Measurements from ENCODE around the gene TJP2. TPM values are rescaled to one million over a fixed set of nuclear protein-coding genes. Genes with fewer than 3 reads are reported as not detected.

The TJP2 gene
- polyA plus RNA-seq, 1 donor from 2014 or later: 3.1 TPM

DNA sequence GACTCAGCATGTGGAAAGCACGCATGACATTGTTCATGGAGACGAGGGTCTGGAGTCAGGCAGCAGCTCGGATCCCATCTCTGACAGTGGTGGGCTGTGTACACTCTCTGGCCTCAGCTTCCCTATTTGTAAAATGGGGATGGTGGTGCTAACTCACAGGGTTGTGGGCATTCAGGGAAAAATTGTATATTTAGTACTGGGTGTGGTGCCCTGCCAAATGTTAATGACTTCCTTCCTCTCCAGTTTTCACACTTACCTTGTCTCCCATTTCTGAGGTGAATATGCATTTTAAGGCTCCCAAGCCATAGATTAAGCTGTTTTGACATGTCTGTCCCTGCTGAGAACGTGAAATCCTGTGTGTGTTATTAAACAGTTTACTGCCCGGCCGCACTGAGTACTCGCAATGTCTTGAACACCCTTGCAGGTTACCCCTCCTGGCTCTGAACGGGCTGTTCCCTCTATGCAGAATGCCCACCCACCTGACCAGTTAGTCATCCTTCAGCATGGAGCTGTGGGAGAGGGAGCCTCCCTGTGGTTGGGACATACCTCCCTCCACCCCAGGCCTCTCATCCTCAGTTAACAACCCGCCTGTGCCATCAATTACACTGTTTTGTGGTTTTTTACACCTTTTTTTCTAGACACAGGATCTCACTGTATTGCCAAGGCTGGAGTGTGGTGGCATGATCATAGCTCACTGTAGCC lies 25.8 kb downstream of the TJP2 start:
- Histone ChIP-seq H3K4me2 (ENCODE audit: low read length) (no peak overlapping the region), H3K79me2 (replicated peaks; ENCODE audit: insufficient read depth, low read length) (no peaks in the 10 kb centered on the region), H3K27me3 (ENCODE audit: insufficient read depth, low read depth, low read length) (no peaks in the 10 kb centered on the region), H3K9me2 (ENCODE audit: insufficient read depth, low read length) (no peaks in the 10 kb centered on the region), H3K27ac (ENCODE audit: low read length) (no peak overlapping the region), H3K9ac (ENCODE audit: low read length) (no peak overlapping the region), H3K36me3 (ENCODE audit: insufficient read depth, low read length) (no peaks in the 10 kb centered on the region), H3K4me3 (ENCODE audit: low read length) (no peak overlapping the region), H3F3A (ENCODE audit: insufficient read depth, low read length, poor library complexity, severe bottlenecking) (no peaks in the 10 kb centered on the region), H3K9me3 (ENCODE audit: low read length) (no peaks in the 10 kb centered on the region), H4K20me1 (ENCODE audit: insufficient read depth) (no peaks in the 10 kb centered on the region), H2AFZ (ENCODE audit: low read depth, low read length) (no peak overlapping the region)
- no peak for TF ChIP-seq MXI1 (conservative IDR thresholded peaks at IDR 0.05; ENCODE audit: poor library complexity, severe bottlenecking)
- TF ChIP-seq EP300 (conservative IDR thresholded peaks at IDR 0.05; ENCODE audit: poor library complexity, severe bottlenecking): no peak
- no peak for TF ChIP-seq SMC3 (conservative IDR thresholded peaks at IDR 0.05; ENCODE audit: poor library complexity)
- TF ChIP-seq, protein P1, sequence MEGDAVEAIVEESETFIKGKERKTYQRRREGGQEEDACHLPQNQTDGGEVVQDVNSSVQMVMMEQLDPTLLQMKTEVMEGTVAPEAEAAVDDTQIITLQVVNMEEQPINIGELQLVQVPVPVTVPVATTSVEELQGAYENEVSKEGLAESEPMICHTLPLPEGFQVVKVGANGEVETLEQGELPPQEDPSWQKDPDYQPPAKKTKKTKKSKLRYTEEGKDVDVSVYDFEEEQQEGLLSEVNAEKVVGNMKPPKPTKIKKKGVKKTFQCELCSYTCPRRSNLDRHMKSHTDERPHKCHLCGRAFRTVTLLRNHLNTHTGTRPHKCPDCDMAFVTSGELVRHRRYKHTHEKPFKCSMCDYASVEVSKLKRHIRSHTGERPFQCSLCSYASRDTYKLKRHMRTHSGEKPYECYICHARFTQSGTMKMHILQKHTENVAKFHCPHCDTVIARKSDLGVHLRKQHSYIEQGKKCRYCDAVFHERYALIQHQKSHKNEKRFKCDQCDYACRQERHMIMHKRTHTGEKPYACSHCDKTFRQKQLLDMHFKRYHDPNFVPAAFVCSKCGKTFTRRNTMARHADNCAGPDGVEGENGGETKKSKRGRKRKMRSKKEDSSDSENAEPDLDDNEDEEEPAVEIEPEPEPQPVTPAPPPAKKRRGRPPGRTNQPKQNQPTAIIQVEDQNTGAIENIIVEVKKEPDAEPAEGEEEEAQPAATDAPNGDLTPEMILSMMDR (IDR thresholded peaks at IDR 0.05; ENCODE audit: poor library complexity, severe bottlenecking): no peak
- TF ChIP-seq POLR2AphosphoS5 (IDR thresholded peaks at IDR 0.05): no peak
- no peak for TF ChIP-seq RAD21 (conservative IDR thresholded peaks at IDR 0.05)
- no peak for TF ChIP-seq REST (IDR thresholded peaks at IDR 0.05; ENCODE audit: borderline replicate concordance)
- no peak for TF ChIP-seq EZH2 (IDR thresholded peaks at IDR 0.05; ENCODE audit: borderline replicate concordance, insufficient read depth, low read length, poor library complexity, severe bottlenecking)
- TF ChIP-seq TAF1 (IDR thresholded peaks at IDR 0.05; ENCODE audit: low read depth): no peak

DNA sequence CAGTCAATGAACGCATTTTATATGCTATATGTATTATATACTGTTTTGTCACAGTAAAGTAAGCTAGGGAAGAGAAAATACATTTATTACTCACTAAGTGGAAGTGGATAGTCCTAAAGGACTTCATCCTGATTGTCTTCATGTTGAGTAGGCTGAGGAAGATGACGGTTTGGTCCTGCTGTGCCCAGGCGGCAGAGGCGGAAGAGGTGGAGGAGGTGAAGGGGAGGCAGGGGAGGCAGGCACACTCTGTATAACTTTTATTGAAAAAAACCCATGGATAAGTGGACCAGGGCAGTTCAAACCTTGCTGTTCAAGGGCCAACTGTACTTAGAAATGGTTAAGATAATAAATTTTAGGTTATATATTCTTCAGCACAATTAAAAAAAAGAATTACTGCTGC lies 28.5 kb downstream of the TJP2 start:
- H3K9ac ChIP-seq (ENCODE audit: low read length): no peak overlapping the region
- no peaks in the 10 kb centered on the region for H3K79me2 ChIP-seq (replicated peaks; ENCODE audit: insufficient read depth, low read length)
- H3K36me3 ChIP-seq (ENCODE audit: insufficient read depth, low read length): no peaks in the 10 kb centered on the region
- H2AFZ ChIP-seq (ENCODE audit: low read depth, low read length): no peak overlapping the region
- H3K27ac ChIP-seq (ENCODE audit: low read length): no peak overlapping the region
- H3K4me2 ChIP-seq (ENCODE audit: low read length): no peak overlapping the region
- no peaks in the 10 kb centered on the region for H3K9me2 ChIP-seq (ENCODE audit: insufficient read depth, low read length)
- H4K20me1 ChIP-seq (ENCODE audit: insufficient read depth): no peaks in the 10 kb centered on the region
- no peak for TF ChIP-seq SMC3 (conservative IDR thresholded peaks at IDR 0.05; ENCODE audit: poor library complexity)
- no peaks in the 10 kb centered on the region for H3K9me3 ChIP-seq (ENCODE audit: low read length)
- no peaks in the 10 kb centered on the region for H3K27me3 ChIP-seq (ENCODE audit: insufficient read depth, low read depth, low read length)
- H3K4me3 ChIP-seq (ENCODE audit: low read length): no peak overlapping the region
- no peaks in the 10 kb centered on the region for H3F3A ChIP-seq (ENCODE audit: insufficient read depth, low read length, poor library complexity, severe bottlenecking)

All from neural cell (in vitro differentiated cells).